AG10803 (cell line): ENCODE measurements around the gene PRKCZ.

ENCODE experiments used
- DNase-seq: peaks from one replicate; pipeline ENCODE4 v3.0.0; 2010; ENCODE audit warnings: low read depth
- H3K4me3 ChIP-seq: 2 replicates; pipeline ENCODE4 v1.5.1; 2011; ENCODE audit warnings: mild to moderate bottlenecking, low read length, control low read depth
- TF ChIP-seq, protein P1 (sequence below): conservative IDR thresholded peaks from 2 replicates; pipeline ENCODE4 v1.5.1; 2011; ENCODE audit warnings: mild to moderate bottlenecking, low read length, control low read depth, inconsistent platforms

The PRKCZ gene

DNA sequence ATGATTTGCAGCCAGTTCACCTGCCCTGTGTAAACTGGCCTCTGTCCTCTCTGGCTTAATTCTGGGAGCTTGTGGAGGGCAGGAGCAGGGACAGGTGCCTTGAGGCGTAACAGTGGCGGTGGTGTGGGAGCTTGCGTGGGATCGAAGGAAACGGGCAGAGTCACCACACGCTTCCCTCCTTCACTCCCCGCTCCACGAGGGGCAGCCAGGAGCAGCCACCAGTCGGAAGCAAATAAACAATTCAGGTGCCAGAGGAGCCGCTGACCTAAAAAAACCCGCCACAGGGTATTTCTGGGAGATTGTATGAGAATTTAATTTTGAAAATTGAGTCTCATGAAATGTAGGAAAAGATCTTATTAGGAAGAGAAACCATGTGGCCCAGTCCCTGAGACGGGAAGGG is 118.3 kb downstream of the PRKCZ start:
- TF ChIP-seq, protein P1, sequence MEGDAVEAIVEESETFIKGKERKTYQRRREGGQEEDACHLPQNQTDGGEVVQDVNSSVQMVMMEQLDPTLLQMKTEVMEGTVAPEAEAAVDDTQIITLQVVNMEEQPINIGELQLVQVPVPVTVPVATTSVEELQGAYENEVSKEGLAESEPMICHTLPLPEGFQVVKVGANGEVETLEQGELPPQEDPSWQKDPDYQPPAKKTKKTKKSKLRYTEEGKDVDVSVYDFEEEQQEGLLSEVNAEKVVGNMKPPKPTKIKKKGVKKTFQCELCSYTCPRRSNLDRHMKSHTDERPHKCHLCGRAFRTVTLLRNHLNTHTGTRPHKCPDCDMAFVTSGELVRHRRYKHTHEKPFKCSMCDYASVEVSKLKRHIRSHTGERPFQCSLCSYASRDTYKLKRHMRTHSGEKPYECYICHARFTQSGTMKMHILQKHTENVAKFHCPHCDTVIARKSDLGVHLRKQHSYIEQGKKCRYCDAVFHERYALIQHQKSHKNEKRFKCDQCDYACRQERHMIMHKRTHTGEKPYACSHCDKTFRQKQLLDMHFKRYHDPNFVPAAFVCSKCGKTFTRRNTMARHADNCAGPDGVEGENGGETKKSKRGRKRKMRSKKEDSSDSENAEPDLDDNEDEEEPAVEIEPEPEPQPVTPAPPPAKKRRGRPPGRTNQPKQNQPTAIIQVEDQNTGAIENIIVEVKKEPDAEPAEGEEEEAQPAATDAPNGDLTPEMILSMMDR: no peak
- no peak overlapping the region for H3K4me3 ChIP-seq
- no peak for DNase-seq

DNA sequence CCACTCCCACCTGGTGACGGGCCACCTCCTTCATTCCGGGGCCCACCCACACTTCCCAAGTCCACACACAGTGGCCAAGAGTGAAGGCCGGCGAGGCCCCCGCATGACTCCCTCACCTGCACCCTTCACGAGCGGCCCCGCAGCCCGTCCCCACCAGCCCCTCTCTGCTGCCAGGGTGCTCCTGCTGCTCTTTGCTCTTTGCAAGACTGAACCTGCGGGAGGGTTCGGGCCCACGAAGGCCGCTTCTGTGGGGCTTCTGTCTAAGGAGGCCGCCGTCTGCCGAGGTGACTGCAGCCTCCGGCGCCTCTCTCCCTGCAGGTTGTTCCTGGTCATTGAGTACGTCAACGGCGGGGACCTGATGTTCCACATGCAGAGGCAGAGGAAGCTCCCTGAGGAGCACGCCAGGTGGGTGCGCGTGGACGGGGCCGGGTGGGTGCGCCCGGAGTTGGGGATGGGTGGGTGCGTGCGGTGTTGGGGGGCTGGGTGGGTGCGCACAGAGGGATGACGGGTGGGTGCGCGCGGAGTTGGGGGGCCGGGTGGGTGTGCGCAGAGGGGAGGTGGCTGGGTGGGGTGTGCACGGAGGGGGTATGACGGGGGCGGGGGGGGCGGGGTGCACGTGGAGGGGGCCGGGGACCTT is 119.1 kb downstream of the PRKCZ start:
- DNase-seq: no peak
- TF ChIP-seq, protein P1: no peak
- H3K4me3 ChIP-seq: no peak overlapping the region

DNA sequence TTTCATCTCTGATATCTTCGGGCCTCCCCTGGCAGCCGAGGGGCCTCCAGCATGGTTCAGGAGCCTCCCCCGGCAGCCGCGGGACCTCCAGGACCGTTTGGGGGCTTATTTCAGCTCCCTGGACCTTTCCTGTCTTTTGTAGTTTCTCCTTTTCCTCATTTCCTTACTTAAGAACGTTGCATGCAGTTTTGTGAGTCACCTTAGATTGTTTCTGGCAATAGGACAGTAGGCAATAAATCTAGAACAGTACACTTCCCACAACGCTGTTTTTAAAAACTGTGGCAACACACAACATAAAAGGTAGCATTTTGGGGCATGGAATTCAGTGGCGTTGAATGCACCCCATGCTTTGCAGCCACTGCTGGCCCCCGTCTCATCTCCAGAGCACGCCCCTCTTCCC is 120.0 kb downstream of the PRKCZ start:
- peak; percentile 61 for DNase-seq
- no peak overlapping the region for H3K4me3 ChIP-seq

DNA sequence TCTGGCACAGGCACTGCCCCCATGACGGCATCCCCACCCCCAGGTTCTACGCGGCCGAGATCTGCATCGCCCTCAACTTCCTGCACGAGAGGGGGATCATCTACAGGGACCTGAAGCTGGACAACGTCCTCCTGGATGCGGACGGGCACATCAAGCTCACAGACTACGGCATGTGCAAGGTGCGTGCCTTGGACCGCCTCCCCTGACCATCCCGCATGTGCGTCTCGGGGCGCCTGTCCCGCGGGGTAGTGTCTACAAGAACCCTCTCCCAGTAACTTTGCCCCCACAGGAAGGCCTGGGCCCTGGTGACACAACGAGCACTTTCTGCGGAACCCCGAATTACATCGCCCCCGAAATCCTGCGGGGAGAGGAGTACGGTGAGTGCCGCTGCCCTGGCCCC is 121.8 kb downstream of the PRKCZ start:
- H3K4me3 ChIP-seq: no peak overlapping the region
- TF ChIP-seq, protein P1: no peak
- DNase-seq: no peak

More for the DNA sequence above, 120.0 kb downstream of the PRKCZ start:
- TF ChIP-seq, protein P1: no peak

DNA sequence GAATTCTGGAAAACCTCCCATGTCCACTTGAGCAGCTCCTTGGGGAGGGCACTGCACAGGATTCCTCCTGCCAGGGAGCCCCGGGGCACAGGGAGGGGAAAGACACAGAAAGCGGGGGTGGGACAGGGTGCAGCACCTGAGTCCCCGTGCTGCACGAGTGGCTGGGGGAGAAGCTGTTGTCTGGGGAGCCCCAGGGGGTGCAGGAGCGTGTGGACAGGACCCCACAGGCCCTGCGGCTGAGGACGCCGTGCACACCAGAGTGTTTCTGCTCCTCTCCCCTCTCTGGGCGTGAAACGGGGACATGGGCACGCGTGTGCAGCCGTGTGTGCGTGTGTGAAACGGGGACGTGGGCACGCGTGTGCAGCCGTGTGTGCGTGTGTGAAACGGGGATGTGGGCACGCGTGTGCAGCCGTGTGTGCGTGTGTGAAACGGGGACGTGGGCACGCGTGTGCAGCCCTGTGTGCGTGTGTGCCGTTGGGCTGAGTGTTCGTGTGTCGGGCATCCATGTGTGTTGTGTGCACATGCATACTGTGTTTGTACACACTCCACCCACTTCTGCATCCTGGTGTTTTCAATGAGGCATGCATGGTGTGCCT is 122.4 kb downstream of the PRKCZ start:
- TF ChIP-seq, protein P1: no peak
- DNase-seq: no peak

DNA sequence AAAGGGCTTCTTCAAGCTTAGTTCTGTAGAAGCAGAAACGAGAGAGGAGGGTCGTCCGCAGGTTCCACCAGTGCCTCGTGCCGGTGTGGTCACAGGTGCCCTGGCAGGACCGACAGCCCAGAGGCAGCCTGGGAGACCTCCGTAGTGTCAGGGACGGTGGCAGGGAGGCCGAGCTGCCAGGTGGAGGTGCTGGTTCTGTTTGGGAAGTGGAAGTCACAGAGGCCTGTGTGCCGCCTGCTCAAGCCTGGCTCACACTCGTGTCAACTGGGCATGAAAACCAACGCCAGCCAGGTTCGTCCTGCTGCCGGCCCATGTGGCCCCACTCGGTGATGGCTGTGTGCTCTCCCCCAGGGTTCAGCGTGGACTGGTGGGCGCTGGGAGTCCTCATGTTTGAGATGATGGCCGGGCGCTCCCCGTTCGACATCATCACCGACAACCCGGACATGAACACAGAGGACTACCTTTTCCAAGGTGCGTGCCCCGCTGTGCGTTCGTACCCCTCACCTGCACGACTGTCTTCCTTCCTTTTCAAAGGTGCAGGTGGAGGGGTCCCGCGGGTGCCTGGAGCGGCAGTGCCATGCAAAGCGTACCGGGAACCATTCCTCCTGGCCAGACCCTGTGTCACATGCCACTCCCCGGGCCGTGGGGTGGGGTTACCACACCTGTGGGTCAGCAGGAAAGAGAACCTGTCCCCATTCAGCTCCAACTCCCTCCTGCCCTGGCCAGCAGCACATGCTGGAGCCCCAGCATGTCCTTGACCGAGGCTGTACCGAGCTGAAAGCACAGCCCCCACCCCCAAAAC is 123.5 kb downstream of the PRKCZ start:
- H3K4me3 ChIP-seq: no peak overlapping the region
- TF ChIP-seq, protein P1: no peak
- no peak for DNase-seq

More for the DNA sequence above, 122.4 kb downstream of the PRKCZ start:
- no peak overlapping the region for H3K4me3 ChIP-seq
